GM19025 (cell line): ENCODE results near the gene TMEM52B.
A peak's percentile ranks its signal among the peaks of the same experiment; 100 is the strongest.

Source experiments
- ATAC-seq: cut with Tn5 transposase; IDR thresholded peaks from one replicate; pipeline ENCODE4 v1.9.1; 2021; ENCODE audit warnings: mild to moderate bottlenecking, low read depth, moderate library complexity; ENCODE audit not compliant: unreplicated experiment

Gene TMEM52B

GRCh38 chr12:10178821-10179220 lies at the start of gene TMEM52B:
Gene TMEM52B (plus strand): TSS chr12:10179032. CDS start chr12:10179575, 543 bp downstream.
- no peak for ATAC-seq

GRCh38 chr12:10130042-10130441 lies 48.8 kb upstream of the TMEM52B start, which contains the start of gene CLEC7A:
Gene CLEC7A (minus strand): TSS chr12:10130199. CDS start chr12:10130082, 117 bp downstream.
- ATAC-seq = peak; percentile 66

- ATAC-seq = no peak
These were observed 47.6 kb upstream of the TMEM52B start for GRCh38 chr12:10131111-10131690.

GRCh38 chr12:10132850-10133370 lies 45.9 kb upstream of the TMEM52B start:
- ATAC-seq = no peak

GRCh38 chr12:10135126-10135525 lies 43.7 kb upstream of the TMEM52B start:
- ATAC-seq = no peak

GRCh38 chr12:10136637-10137205 lies 42.1 kb upstream of the TMEM52B start:
- ATAC-seq = no peak

GRCh38 chr12:10140001-10140400 lies 38.8 kb upstream of the TMEM52B start:
- no peak for ATAC-seq

GRCh38 chr12:10142976-10143589 lies 35.7 kb upstream of the TMEM52B start:
- ATAC-seq = no peak

- ATAC-seq = no peak
These were observed 31.0 kb upstream of the TMEM52B start for GRCh38 chr12:10147714-10148403.

- no peak for ATAC-seq
These were observed 27.2 kb upstream of the TMEM52B start for GRCh38 chr12:10151621-10152020.

GRCh38 chr12:10153271-10154144 lies 25.3 kb upstream of the TMEM52B start:
- no peak for ATAC-seq

- no peak for ATAC-seq
These were observed 24.7 kb upstream of the TMEM52B start for GRCh38 chr12:10154145-10154496.

- no peak for ATAC-seq
These were observed 22.9 kb upstream of the TMEM52B start for GRCh38 chr12:10155966-10156365.

GRCh38 chr12:10158406-10158805 lies 20.4 kb upstream of the TMEM52B start:
- ATAC-seq = no peak

GRCh38 chr12:10159280-10159679 lies 19.6 kb upstream of the TMEM52B start:
- no peak for ATAC-seq

- no peak for ATAC-seq
These were observed 18.0 kb upstream of the TMEM52B start for GRCh38 chr12:10160617-10161385.

- no peak for ATAC-seq
These were observed 15.7 kb upstream of the TMEM52B start for GRCh38 chr12:10163084-10163483.

- no peak for ATAC-seq
These were observed 13.4 kb upstream of the TMEM52B start for GRCh38 chr12:10165421-10165820.

GRCh38 chr12:10167599-10167998 lies 11.2 kb upstream of the TMEM52B start:
- ATAC-seq = no peak

- no peak for ATAC-seq
These were observed 9.7 kb upstream of the TMEM52B start for GRCh38 chr12:10169104-10169503.
